NCI-H2081 (cell line): ENCODE data around the gene CROT.

Experiments used
- DNase-seq, 2 experiments: peaks; one replicate each; lab custom pipeline; 2025; lab: John Stamatoyannopoulos, UW

The CROT gene

DNA sequence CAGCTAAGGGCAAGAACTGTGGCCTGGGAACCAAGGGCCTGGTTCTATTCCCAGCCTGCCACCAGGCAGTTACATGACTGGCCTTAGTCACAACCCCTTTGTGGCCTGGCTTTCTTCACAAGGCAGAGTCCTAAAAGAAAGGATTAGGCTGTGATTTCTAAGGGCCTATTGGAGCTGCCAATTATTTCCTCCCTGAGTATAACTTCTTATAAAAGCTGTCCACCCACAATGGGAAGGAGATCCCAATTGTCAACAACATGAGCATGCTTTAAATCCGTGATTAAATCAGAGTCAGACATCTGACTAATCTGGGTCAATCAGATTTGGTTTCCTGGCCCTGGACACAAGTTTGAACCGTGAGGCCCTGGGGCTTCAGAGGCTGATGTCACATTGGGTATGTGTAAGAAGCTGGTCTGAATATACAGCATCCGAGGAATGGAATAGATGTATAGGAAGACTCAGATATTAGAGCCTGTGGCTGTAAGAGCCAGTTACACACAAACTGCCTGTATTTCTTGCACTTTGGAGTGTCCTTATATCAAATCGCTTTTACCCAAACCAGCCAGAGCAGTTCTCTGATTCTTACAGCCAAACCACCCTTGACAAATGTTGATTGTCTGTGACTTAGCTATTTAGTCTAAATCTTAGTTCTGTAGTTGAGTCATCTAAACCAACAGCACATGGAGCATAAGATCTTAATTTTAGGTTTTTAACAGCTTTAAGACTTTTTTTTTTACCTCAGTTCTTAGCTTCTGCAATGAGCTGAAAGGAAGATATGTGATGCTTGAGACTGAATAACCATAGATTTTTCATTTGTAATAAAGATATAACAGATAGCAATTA, 68.7 kb downstream of the CROT start:
- DNase-seq: no peak

DNA sequence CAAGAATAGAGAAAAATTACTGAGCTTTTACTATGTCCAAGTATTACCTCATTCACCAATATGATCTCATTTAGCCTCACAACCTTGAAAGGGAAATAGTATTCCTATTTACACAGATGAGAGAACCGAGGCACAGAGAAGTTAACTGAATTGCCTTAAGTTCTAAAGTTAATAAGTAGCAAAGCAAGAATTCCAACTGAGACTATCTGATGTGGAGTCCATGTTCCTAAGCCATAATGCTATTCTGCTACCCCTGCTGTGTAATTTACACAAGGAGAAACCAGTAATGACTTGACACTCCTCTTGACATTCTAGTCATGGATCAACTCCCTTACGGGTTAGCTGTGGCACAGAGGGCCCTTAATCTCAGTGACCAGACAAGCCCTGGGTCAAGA, 69.3 kb downstream of the CROT start:
- no peak for DNase-seq

DNA sequence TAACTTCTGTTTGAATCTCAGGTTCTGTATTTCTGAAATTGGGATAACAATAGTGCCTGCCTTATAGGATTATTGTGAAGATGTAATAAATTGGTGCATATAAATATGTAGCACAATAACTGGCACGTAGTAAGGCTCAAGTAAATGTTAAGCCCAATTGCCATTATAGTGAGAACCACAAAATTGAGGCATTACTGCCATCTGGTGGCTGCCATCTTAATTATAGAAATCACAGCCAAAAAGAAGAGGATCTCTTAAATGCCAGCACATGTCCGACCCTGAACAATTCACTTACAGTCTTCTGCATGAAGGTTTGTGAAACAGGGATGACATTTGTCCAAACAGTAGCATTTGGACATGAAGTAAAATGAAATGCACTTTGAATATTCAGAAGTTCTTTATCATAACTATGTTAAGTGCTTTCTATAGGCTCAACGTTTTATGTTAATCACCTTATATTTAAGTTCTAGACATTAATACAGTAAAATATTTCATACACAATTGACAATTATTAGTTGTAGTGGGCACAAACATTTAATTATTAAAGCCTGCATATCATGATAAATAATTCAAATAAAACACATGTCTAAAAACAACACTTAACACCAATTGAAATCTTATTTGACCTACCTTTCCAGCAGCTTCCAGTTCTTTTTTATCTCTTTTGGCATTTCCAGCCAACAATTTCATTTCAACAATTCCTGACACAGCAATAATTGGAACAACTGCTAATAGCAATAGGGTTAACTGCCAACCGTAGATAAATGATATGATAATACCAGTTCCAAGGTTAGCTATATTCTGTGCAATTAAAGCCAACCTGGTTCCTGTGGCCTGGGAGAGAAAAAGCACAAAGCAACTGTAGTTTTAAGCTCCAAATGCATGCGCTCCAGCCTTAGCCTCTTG, 71.5 kb downstream of the CROT start:
- peak; percentile 71 to 72 for DNase-seq

DNA sequence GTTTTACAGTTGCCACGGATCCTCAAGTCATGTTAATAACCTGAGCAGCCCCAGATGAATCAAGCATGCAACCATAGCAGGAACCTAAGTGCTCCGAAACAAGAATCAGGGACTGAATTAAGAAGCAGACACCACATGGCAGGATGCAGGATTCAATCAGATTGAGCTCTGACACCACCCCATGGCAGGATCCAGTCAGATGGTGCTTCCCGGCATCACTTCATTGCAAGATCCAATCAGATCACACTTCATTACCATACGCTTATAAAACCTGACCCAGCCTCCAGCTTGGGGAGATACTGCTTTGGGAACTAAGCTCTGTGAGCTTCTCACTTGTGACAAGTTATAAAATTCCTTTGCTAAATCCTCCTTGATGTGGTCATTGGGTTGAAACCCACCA, 74.7 kb downstream of the CROT start:
- DNase-seq: no peak

DNA sequence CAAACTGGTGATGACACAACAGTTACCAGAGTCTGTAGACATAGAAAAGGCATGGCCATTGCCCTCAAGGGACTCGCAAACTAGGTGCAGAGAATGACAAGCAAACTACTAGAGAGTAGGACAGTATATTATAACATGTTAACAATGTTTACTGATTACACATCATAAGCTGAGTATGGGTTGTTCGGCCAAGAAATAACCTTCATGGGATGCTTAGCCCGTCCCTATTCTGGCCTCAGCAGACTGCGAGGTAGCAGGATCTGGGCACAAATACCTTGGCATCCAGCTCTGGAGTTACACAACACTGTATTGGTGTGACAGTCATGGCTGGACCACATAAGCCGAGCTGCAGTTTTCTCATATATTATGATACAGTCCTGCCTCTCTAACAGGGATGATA, 78.6 kb downstream of the CROT start:
- DNase-seq: no peak

DNA sequence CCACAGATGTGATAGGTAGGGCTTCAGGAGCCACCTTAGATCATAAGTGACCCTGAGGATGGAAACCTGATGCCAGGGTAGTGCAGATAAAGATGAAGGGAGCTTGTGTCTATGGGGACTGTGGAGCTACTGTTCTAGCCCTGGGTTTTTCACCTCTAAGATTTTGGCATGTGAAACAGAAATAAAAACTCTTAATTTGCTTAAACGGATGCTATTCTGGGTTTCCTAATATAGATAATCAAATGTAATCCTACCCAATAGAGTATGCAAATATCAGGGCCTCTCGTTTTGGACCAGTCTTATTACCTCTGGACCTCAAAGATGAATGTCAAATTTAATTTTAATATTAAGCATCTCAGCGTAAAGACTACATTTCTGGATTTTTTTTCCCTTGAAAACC, 80.7 kb downstream of the CROT start:
- DNase-seq: no peak

DNA sequence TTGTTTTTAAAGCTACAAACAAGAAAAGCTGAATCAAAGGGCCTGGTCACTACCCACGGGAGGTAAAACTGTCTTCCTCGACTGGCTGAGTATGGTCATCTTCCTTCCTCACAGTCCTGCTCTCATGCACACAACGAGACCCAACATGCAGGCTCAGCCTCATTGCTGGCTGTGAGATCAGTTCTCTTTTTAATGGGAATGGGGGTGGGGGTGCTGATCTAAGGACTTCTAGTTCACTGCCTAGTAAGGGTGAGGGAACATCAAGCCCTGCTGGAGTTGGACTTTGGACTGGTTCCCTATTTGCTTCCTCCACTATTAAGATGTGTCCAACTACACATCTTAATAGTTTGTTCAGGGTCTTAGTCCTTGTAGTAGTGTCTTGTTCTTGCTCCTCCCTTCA, 81.8 kb downstream of the CROT start:
- no peak for DNase-seq

DNA sequence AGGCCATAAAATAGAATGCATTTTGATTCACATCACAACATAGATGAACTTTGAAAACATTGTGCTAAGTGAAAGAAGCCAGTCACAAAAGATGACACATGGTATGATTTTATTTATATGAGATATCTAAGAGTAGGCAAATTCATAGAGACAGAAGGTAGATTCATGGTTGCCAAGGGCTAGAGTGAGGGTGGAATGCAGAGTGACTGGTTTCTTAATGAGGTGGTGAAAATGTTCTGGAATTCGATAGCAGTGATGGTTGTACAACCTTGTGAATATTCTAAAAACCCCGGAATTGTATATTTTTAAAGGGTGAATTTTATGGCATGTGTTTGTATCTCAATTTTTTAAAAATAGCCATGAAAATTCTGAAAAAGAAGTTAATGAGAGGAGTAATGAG, 87.1 kb downstream of the CROT start:
- DNase-seq: no peak

DNA sequence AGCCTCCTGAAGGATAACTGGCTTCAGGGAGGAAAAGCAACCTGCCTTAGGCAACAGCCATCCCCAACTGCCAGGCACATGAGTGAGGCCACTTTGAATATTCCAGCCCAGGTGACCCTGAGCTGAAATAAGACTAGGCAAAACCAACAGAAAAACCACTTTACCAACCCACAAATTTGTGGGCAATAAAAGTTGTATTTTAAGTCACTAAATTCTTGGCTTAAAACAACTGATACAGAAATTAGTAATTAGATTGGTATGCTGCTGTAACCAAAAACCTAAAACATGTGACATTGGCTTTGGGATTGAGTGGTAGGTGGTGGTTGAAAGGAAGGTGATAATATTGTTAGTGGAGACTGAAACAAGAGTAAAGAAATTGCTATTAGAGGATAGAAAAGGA, 90.1 kb downstream of the CROT start:
- no peak for DNase-seq

DNA sequence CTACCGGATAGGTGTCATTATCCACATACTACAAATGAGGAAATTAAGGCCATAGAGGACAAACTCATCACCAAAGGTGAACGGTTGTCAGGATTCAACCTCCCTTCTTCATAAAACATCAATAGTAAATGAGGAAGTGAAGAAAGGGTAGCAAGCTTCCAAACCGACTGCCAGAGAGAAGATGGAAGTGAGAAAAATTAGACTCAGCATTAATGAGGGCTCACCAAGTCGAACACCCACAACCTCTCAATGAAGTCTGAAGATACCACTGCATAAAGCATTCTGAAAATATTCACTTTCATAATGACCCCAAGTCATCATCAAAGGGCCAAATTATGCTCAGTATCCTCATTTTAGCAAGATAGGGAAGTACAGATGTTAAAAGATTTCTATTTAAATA, 100.4 kb downstream of the CROT start:
- no peak for DNase-seq

DNA sequence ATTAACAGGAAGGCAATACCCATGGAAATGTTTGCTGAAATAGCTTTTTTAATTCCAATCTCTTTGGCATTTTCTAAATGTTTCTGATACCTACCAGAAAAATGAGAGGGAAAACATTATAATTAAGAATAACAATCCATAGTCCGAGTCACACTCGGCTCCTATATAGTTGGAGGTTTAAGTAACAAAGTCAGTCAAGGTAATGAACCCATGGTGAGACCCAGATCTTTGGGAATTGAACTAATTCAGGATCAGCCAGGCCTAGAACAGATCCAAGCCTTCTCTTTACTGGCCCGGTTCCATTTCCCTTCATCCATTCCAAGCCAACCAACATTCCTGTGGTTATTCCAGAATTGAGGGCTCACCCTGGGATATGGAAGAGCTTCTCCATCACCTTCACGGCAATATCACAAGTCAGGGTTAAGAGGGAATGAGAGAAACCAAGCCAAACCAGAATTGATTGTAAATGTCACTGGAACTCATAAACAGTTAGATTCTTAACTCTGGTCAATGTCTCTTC, 101.7 kb downstream of the CROT start:
- DNase-seq: no peak

DNA sequence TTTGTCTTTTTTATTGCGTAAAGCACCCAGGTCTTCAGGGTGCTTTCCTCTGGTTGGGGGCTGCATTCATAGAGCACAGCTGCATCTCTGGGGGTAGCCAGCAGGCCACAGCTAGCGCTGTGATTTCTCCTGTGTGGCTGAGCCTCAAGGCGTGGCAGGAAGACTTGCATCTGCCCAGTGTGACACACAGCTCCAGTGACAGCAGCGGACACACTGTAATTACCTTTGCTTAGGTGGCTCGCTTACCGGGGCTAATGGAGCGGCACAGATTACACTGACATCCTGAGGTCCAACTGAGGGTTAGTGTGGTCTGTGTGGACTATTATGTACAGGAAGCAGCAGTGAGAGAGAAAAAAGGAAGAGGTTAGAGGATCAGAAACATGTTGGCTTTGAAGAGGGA, 102.9 kb downstream of the CROT start:
- DNase-seq: peak; percentile 82 to 95
